Osteoblast (primary cell): Measurements from ENCODE around the gene CLOCK. TPM values are rescaled to one million over a fixed set of nuclear protein-coding genes. Genes with fewer than 3 reads are reported as not detected.

ENCODE experiments used
- DNase-seq: peaks from one replicate; pipeline ENCODE4 v3.0.0; 2011; ENCODE audit warnings: low spot score, mixed read lengths; ENCODE audit not compliant: insufficient read length; ENCODE audit errors: missing footprints
- H2AFZ ChIP-seq: 2 replicates; pipeline ENCODE4 v1.6.0; 2011; ENCODE audit warnings: mild to moderate bottlenecking, low read length
- H3K27ac ChIP-seq: 2 replicates; pipeline ENCODE4 v1.5.1; 2011; ENCODE audit warnings: mild to moderate bottlenecking, low read depth, low read length, moderate library complexity
- H3K27me3 ChIP-seq: 2 replicates; pipeline ENCODE4 v1.6.0; 2012; ENCODE audit warnings: mild to moderate bottlenecking, control low read depth, inconsistent platforms, low read length, moderate library complexity; ENCODE audit not compliant: insufficient read depth
- H3K36me3 ChIP-seq: 2 replicates; pipeline ENCODE4 v1.5.1; 2011; ENCODE audit warnings: mild to moderate bottlenecking, low read length, control low read depth, moderate library complexity; ENCODE audit not compliant: insufficient read depth
- H3K4me1 ChIP-seq: 2 replicates; pipeline ENCODE4 v1.5.1; 2011; ENCODE audit warnings: mild to moderate bottlenecking, low read length, control low read depth, moderate library complexity; ENCODE audit not compliant: insufficient read depth
- H3K4me2 ChIP-seq: 2 replicates; pipeline ENCODE4 v1.6.0; 2011; ENCODE audit warnings: mild to moderate bottlenecking, low read length; ENCODE audit not compliant: insufficient read depth
- H3K4me3 ChIP-seq: fragments of 200-600 bp; sonication (generic); 3 replicates; pipeline ENCODE4 v1.5.1; 2012; ENCODE audit warnings: mild to moderate bottlenecking, low read length, inconsistent platforms; ENCODE audit not compliant: insufficient read depth
- H3K79me2 ChIP-seq: 2 replicates; pipeline ENCODE4 v1.6.0; 2012; ENCODE audit warnings: mild to moderate bottlenecking, low read length, control low read depth, inconsistent platforms; ENCODE audit not compliant: insufficient read depth
- H3K9me3 ChIP-seq: 2 replicates; pipeline ENCODE4 v1.5.1; 2011; ENCODE audit warnings: low read depth, low read length, control low read depth
- H4K20me1 ChIP-seq: 2 replicates; pipeline ENCODE4 v1.6.0; 2012; ENCODE audit warnings: mild to moderate bottlenecking, low read length, control low read depth; ENCODE audit not compliant: insufficient read depth
- total RNA-seq: library from RNA; depleted of rRNA; stranded (reverse); fragments of >200 nt; gene quantifications from 2 replicates; pipeline ENCODE4 v1.2.3, GENCODE V29; 2012
- TF ChIP-seq, protein P1 (sequence below): IDR thresholded peaks from 2 replicates; pipeline ENCODE4 v1.5.1; 2011; ENCODE audit warnings: mild to moderate bottlenecking, low read depth, low read length, moderate library complexity; ENCODE audit errors: extremely low read depth

CLOCK gene
- total RNA-seq, 1 donor, result 34.4 TPM

DNA sequence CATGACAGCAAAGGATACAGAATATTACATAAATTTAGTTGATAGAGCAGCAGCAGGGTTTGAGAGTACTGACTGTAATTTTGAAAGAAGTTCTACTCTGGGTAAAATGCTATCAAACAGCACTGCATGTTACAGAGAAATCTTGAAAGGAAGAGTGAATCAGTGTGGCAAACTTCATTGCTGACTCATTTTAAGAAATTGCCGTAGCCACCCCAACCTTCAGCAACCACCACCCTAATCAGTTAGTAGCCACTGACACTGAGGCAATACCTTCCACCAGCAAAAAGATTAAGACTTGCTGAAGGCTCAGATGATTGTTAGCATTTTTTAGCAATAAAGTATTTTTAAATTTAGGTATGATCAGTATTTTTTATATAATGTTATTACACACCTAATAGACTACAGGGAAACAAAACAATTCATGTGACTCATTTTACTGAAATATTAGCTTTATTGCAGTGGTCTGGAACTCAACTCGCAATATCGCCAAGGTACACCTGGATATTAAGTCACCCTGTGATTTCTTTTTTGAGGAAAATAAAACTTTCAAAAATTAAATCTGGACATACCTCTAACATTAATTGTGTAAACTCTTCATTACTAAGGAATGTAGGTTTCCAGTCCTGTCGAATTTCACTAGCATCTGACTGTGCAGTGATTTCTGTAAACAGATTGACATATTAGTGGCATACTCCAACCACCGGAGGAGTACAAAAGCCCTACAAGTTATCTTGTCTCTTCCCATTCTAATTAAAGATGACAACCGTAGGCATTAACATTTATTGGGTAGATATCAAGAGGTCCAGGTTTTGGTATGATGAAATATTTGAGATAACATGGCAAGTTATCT is 71.1 kb downstream of the CLOCK start:
- peaks cover 19% of the 10 kb centered on the region for H3K36me3 ChIP-seq
- TF ChIP-seq, protein P1, sequence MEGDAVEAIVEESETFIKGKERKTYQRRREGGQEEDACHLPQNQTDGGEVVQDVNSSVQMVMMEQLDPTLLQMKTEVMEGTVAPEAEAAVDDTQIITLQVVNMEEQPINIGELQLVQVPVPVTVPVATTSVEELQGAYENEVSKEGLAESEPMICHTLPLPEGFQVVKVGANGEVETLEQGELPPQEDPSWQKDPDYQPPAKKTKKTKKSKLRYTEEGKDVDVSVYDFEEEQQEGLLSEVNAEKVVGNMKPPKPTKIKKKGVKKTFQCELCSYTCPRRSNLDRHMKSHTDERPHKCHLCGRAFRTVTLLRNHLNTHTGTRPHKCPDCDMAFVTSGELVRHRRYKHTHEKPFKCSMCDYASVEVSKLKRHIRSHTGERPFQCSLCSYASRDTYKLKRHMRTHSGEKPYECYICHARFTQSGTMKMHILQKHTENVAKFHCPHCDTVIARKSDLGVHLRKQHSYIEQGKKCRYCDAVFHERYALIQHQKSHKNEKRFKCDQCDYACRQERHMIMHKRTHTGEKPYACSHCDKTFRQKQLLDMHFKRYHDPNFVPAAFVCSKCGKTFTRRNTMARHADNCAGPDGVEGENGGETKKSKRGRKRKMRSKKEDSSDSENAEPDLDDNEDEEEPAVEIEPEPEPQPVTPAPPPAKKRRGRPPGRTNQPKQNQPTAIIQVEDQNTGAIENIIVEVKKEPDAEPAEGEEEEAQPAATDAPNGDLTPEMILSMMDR, result no peak
- no peak overlapping the region for H3K4me3 ChIP-seq
- peaks cover 28% of the 10 kb centered on the region for H3K4me1 ChIP-seq
- no peaks in the 10 kb centered on the region for H3K27me3 ChIP-seq
- no peaks in the 10 kb centered on the region for H3K79me2 ChIP-seq
- H3K27ac ChIP-seq, result peak overlapping the region; percentile 86
- H4K20me1 ChIP-seq, result no peaks in the 10 kb centered on the region
- no peak for DNase-seq
- H2AFZ ChIP-seq, result no peak overlapping the region
- peaks cover 5% of the 10 kb centered on the region for H3K9me3 ChIP-seq
- H3K4me2 ChIP-seq, result peak overlapping the region; percentile 48

DNA sequence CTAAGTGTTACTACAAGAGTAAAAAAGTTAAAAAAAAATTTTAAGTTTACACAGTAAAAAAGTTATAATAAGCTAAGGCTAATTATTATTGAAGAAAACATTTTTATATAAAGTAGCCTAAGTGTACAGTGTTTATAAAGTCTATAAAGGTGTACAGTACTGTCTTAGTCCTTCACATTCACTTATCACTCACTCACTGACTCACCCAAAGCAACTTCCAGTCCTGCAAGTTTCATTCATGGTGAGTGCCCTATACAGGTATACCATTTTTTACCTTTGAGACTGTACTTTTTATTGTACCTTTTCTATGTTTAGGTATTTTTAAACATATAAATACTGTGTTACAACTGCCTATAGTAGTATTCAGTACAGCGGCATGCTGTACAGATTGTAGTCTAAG is 76.7 kb downstream of the CLOCK start:
- Histone ChIP-seq H3K27ac (no peak overlapping the region), H2AFZ (no peak overlapping the region), H3K4me3 (no peak overlapping the region), H3K4me1 (peaks cover 5% of the 10 kb centered on the region), H3K4me2 (no peak overlapping the region), H4K20me1 (no peaks in the 10 kb centered on the region), H3K79me2 (no peaks in the 10 kb centered on the region), H3K36me3 (peaks cover 25% of the 10 kb centered on the region), H3K27me3 (no peaks in the 10 kb centered on the region), H3K9me3 (peaks cover 5% of the 10 kb centered on the region)
- TF ChIP-seq, protein P1, result no peak
- no peak for DNase-seq

DNA sequence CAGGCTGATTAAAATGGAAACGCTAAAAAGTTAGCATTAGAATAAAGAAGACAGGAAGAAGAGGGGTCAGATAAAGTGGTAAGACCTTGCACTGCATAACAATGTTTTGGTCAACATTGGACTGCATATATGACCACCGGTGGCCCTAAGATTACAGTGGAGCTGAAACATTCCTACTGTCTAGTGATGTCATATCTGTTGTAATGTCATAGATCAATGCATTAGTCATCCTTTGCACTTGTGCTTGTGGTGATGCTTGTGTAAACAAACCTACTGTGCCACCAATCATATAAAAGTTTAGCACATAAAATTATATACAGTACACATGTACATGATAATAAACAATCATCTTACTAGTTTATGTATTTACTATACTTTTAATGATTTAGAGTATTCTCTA is 78.0 kb downstream of the CLOCK start:
- Histone ChIP-seq H3K9me3 (no peaks in the 10 kb centered on the region), H2AFZ (no peak overlapping the region), H3K4me1 (no peaks in the 10 kb centered on the region), H3K27ac (no peak overlapping the region), H3K4me2 (no peak overlapping the region), H3K4me3 (no peak overlapping the region), H3K27me3 (no peaks in the 10 kb centered on the region), H4K20me1 (no peaks in the 10 kb centered on the region), H3K79me2 (no peaks in the 10 kb centered on the region), H3K36me3 (peaks cover 12% of the 10 kb centered on the region)
- no peak for DNase-seq
- TF ChIP-seq, protein P1, result no peak

DNA sequence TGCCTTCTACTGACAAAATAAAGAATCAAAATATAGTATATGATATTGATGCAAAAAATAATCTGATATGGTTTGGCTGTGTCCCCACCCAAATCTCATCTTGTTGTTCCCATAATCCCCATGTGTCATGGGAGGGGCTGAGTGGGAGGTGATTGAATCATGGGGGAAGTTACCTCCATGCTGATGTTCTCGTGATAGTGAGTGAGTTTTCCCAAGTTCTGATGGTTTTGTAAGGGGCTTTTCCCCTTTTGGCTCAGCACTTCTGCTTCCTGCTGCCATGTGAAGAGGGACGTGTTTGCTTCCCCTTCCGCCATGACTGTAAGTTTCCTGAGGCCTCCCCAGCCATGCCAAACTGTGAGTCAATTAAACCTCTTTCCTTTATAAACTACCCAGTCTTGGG is 80.7 kb downstream of the CLOCK start:
- Histone ChIP-seq H3K27ac (no peak overlapping the region), H3K9me3 (no peaks in the 10 kb centered on the region), H3K4me1 (no peaks in the 10 kb centered on the region), H3K27me3 (no peaks in the 10 kb centered on the region), H2AFZ (no peak overlapping the region), H3K4me2 (no peak overlapping the region), H4K20me1 (no peaks in the 10 kb centered on the region), H3K4me3 (no peak overlapping the region), H3K79me2 (no peaks in the 10 kb centered on the region), H3K36me3 (peaks cover 13% of the 10 kb centered on the region)
- no peak for DNase-seq
- TF ChIP-seq, protein P1, result no peak
